GM12874 (cell line): ENCODE measurements around the gene C16orf95.
A peak's percentile ranks its signal among the peaks of the same experiment; 100 is the strongest.

Experiments used
- TF ChIP-seq, protein P1 (sequence below): IDR thresholded peaks from 2 replicates; pipeline ENCODE4 v1.5.1; 2011; ENCODE audit warnings: low read depth, mild to moderate bottlenecking, control low read depth, low read length, moderate library complexity; ENCODE audit not compliant: insufficient read depth

Gene C16orf95

GRCh38 chr16:87351320-87351698 lies 34.1 kb upstream of the C16orf95 start:
- TF ChIP-seq, protein P1, sequence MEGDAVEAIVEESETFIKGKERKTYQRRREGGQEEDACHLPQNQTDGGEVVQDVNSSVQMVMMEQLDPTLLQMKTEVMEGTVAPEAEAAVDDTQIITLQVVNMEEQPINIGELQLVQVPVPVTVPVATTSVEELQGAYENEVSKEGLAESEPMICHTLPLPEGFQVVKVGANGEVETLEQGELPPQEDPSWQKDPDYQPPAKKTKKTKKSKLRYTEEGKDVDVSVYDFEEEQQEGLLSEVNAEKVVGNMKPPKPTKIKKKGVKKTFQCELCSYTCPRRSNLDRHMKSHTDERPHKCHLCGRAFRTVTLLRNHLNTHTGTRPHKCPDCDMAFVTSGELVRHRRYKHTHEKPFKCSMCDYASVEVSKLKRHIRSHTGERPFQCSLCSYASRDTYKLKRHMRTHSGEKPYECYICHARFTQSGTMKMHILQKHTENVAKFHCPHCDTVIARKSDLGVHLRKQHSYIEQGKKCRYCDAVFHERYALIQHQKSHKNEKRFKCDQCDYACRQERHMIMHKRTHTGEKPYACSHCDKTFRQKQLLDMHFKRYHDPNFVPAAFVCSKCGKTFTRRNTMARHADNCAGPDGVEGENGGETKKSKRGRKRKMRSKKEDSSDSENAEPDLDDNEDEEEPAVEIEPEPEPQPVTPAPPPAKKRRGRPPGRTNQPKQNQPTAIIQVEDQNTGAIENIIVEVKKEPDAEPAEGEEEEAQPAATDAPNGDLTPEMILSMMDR = no peak

DNA sequence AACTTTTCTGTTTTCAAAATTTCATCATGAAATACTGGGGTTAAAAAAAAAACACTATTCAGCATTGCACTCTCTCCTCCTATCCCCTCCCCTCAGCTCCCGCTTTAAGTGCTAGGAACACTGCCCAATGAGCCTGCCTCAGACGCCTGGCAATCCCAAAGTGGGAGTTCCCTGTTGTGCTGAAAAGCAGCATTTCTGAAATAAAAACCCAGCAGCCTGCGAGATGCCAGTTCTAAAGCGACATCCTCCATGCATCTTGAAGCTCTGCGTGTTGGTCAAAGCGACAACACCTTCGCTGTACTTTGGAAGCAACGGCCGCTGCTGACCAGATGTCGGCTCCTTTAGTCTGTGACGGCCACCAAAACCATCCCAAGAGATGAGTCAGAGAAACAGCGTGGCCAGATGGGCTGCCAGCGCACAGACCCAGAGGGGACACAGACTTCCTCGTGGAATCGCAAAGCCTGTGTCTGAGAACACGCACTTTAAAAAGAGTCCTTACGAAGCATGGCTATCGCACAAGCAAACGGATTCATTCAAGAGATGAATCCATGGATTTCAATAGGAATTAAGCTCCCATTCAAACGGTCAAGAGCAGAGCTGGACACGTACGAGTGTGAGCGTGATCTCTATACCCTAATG lies 33.6 kb upstream of the C16orf95 start:
- TF ChIP-seq, protein P1 = no peak

DNA sequence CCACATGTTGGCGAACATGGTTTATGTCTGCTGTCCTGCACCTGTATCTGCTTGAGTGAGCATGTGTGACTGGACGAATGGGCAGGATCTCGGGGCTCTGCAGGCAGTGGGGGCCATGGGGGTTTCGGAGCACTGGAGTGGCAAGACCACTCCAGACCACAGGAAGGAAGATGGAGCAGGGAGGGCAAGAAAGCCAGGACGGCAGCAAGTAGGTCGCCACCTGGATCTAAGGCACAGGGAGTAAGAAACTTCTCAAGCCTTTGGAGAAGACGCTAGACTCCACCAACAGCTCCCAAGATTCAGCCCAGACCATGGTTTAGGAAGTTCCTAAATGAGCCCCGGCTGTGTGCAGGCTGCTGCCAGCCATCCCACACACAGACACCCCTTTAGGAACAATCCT lies 32.8 kb upstream of the C16orf95 start:
- TF ChIP-seq, protein P1 = no peak

- TF ChIP-seq, protein P1 = no peak
Observed at GRCh38 chr16:87348616-87349157, 31.5 kb upstream of the C16orf95 start.

GRCh38 chr16:87347932-87348615 lies 30.9 kb upstream of the C16orf95 start:
- TF ChIP-seq, protein P1 = 0 out of 2 replicates have a peak, but pooled peaks have one; percentile 9

DNA sequence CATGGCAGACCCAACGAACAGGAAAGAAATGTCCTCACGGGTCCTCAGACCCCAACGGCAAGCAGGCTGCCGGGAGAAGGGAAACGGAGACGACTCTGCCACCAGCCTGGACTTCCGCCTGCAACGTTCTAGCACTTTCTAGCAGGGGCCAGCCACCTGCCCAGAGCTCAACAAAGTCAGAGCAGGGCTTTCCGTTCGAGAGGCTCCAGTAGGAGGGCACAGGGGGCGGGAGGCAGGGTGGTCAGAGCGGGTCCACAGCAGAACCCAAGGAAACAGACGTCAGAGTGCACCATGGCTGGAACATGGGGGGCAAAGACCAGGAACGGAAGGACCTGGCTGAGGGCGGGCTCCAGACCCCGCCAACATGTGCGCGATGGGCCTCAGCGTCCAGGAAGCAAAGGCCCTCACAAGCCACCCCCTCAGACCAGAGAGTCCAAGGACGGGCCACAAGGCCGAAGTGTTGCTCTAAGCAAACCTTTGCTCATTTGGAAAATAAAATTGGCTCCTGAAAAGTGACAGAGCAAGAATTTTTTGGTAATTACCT lies 29.4 kb upstream of the C16orf95 start:
- TF ChIP-seq, protein P1 = no peak

DNA sequence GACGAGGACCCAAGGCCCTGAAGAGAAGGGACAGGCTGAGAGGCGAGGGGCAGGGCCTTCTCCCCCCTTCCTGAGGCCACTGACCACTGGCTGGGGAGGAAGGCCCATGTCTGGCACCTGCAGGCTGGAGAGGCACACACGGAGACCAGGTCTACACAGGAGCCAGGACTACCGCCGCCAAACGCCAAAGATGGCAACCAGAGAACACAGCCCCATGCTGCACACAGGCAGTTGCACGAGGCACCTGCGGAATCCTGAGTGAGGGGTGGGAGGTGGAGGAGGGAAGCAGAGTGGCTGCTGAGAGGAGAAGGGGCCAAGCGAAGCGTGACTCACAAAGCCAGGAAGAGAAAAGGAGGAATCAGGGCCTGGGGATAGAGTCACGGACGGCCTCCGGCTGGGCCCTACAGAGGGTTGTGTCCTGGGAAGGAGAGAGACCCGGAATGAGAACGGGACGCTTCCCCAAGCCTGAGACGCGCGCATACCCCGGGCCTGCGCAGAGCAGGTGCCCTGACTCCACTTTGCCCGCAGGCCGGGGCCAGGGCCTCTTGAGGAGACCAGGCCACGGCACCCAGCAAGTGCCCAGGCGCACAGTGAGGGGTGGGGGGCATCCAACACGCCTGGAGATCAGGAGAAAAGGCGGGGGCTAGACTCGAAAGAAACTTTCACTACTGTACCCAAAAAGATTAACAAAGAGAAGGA lies 28.7 kb upstream of the C16orf95 start:
- TF ChIP-seq, protein P1 = no peak
